Activated CD4-positive, alpha-beta T cell treated with anti-CD3 and anti-CD28 coated beads, Interleukin-10, Interleukin-2, amounts not matched to agents 100 ng/mL and 50 ng/mL, durations not matched to agents 16 hours and 8 hours (primary cell): ENCODE results near the gene KLHL36.

Source experiments
- DNase-seq: peaks from one replicate; pipeline ENCODE4 v3.0.0-alpha.2; 2020

KLHL36 gene

DNA sequence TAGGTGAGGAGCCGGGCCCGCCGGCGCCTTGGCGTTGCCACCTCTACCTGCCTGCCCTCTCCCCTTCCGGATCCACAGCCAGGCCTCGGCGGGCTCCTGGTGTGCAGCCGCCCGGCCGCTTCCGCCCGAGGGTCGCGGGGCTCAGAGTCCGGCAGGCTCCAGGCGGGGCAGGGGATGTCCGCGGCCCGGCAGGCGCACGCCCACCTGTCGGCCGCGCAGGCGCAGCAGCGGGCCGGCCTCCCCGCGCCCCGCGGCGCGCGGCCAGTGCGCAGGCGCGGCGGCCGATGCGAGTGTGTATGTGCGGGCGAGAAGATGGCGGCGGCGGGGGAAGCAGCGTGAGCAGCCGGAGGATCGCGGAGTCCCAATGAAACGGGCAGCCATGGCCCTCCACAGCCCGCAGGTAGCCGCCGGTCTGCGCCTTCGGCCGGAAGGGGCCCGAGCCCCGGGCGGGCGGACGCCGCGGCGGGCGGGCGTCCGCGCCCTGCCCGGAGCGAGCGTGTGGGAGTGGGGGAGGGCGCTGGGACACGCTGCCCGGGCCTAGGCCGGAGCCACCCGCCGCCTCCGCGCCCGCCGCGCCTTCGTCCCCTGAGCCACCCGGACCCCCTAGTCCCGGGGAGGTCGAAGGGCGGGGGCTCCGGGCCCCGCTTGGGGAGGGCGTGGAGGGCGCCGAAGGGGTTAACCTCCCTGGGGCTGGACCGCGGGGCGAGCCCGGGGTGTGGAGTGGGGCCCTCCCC is 51.6 kb downstream of the KLHL36 start, which contains the start of gene USP10:
TSS of gene USP10 (plus strand) at position 289 of the 734 bp plus-strand sequence. CDS start at position 380, 91 bp downstream.
- peak; percentile 90 for DNase-seq

DNA sequence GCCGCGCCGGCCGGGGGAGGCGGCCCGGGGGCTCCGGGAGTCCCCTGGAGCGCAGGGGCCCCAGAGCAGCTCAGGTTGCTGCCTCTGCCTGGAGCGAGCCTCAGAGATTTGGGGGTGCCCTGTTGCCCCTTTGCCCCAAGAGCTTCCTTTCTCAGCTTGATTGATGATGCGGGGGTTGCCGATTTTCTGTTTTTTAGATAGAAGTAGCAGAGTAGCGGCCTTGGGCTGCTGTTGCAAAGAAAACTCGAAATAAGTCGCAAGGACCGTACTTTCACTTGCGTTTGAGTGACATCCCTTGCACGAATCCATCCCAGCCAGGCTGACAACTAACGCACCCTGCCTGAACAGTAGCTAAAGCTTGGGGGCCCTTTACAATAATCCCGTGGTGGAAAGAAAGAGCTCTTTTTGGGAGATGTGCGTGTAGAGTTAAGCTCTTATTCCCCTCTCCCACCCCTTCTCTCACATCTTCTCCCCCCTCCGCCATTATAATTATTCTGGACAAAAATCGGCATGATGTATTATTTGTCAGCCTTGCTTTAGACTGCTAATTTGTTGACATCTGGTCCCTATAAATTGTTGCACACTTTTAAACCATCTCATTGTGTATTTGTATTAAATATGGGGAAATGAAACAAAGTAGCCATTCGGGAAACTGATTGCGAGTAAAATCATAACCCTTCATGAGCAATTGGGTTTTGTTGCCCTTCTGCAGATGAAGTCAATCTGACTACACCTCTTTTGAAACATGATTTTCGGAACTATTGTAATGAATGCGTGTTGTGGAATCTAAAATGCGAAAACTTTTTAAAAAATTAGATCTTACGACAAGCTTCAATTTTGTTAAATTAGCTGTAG is 52.4 kb downstream of the KLHL36 start:
- peak; percentile 60 for DNase-seq

DNA sequence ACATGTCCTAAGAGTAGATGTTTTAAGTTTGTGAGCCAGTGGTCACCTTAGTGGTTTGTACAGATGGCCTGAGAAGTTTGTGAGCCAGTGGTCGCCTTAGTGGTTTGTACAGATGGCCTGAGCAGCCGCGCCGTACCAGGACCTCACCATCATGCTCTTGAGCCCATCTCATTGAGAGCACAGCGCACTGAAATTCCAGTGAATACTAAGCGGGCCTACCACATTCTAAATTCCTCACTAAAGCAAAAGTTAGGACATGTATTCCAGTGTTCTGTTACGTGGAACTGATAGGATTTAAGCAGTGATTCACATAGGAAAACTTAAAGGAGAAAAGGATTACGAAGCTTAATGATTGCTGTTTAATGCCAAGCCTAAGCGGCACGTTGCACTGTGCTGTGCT is 55.4 kb downstream of the KLHL36 start:
- DNase-seq: no peak

DNA sequence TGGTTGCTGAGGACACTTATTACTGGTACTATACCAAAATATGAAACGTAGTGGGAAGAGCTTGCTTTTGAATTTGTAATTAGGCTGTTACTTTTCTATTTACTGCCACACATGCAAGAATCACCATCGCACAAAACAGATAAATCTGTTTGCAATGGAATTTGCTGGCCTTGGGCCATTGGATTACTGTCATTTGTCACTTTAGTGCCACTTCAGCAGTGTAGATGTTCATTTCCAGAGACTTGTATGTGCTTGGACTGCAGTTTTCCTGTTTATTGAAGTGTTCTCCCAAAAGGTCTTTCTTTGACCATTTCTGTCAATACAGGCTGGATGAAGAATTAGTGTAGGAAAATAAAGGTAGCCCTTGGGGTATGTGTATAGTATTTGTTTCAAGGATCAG is 55.9 kb downstream of the KLHL36 start:
- DNase-seq: no peak

DNA sequence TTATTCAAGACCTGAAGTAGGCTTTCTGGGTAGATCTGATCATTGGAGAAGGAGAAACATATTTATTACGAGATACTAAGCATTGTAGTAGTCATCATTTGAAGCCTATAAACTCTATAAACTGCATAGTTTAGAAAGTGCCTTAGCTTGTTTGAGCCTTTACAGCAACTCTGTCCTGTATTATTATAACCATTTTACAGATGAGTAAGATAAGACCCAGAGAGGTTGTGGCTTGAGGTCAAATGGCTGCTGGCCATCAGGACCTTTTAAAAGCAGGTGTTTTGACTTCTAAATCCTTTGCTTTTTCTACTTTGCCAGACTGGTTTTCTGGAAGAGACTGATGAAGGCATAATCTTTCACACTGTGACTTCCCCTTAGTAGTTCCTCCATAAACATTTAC is 58.5 kb downstream of the KLHL36 start:
- DNase-seq: no peak

DNA sequence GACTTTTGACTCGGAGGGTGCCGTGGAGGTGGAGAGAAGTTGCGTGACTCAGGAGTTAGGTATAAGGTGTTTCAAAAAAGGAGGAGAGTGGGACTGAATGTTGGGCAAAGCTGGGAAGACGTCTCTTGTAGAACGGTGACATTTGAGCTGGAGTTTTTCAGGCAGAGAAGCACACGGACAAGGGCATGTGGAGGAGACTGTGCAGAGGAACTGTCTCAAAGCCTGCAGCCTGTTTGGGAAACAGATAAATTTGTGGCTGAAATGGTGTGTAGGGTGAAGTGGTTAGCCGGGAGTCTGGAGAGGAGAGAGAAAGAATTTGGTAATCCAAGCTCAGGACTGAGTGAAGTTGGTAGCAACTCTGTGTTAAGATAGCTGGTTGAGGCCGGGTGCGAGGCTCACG is 61.3 kb downstream of the KLHL36 start:
- DNase-seq: no peak

DNA sequence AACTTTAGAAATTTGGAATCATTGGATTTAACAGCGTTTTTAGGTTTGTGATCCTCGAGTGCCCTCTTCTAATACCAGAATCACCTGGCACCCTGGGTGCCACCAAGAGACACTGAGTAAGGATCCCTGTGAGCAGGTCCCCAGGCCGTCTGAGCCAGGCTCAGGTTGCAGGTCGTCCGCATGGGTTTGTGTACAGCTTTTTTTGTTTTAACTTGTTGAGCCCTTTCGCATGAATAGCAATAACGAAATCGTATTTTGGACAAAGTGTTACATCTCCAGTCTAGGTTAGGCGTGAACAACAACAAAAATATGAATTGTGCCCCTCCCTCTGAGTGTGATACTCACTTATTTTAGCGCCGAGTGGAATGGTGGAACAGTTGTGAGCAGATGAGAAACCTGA is 62.4 kb downstream of the KLHL36 start:
- DNase-seq: no peak
